SK-N-SH (cell line): ENCODE data around the gene SF3A2. TPM values are rescaled to one million over a fixed set of nuclear protein-coding genes. Genes with fewer than 3 reads are reported as not detected.

ENCODE experiments used
- CTCF ChIA-PET: fragments of 300-600, 350-600 bp; formaldehyde crosslinking; extraction: SDS; loops from one replicate; lab custom pipeline; 2021; lab: Yijun Ruan, JAX
- POLR2A ChIA-PET: fragments of 350-600 bp; sonication (Branson Sonifier 250); formaldehyde crosslinking; extraction: SDS; loops from one replicate; lab custom pipeline; 2020; ENCODE audit warnings: antibody characterized with exemption, inconsistent platforms; lab: Yijun Ruan, JAX
- DNase-seq: peaks from one replicate; pipeline ENCODE4 v3.0.0; 2012
- H2AFZ ChIP-seq: fragments of 200-600 bp; sonication (generic); 2 replicates; pipeline ENCODE4 v1.8.1; 2016; ENCODE audit warnings: antibody characterized with exemption, mild to moderate bottlenecking, low read depth
- H3F3A ChIP-seq: fragments of 200-600 bp; sonication (generic); replicated peaks from 2 replicates; pipeline ENCODE3; 2016; ENCODE audit warnings: antibody characterized with exemption, mild to moderate bottlenecking; ENCODE audit not compliant: insufficient read depth
- H3K27ac ChIP-seq, 2 experiments: fragments of 200-500 bp in 1 of 2; fragments of 200-600 bp in 1 of 2; sonication (Bioruptor generic) in 1 of 2; sonication (generic), shearing (Covaris generic) in 1 of 2; 2 replicates each; pipeline versions ENCODE4 v1.5.1 to v1.6.1; 2014 to 2016; ENCODE audit warnings: low read depth in 2 of 2, inconsistent platforms in 1 of 2, low read length in 1 of 2, mild to moderate bottlenecking in 1 of 2, mixed read lengths in 1 of 2
- H3K27me3 ChIP-seq: fragments of 200-600 bp; sonication (generic), shearing (Covaris generic); 2 replicates; pipeline ENCODE4 v1.6.1; 2016; ENCODE audit warnings: mixed run types; ENCODE audit not compliant: insufficient read depth
- H3K36me3 ChIP-seq, 2 experiments: fragments of 200-500 bp in 1 of 2; fragments of 200-600 bp in 1 of 2; sonication (Bioruptor generic) in 1 of 2; sonication (generic) in 1 of 2; replicated peaks in 1 of 2; 2 replicates each; pipeline versions ENCODE3 to v1.5.1; 2014 to 2016; ENCODE audit warnings: low read length in 1 of 2, mild to moderate bottlenecking in 1 of 2; ENCODE audit not compliant: insufficient read depth in 2 of 2, control insufficient read depth in 1 of 2
- H3K4me1 ChIP-seq, 2 experiments: fragments of 200-500 bp in 1 of 2; fragments of 200-600 bp in 1 of 2; sonication (Bioruptor generic) in 1 of 2; sonication (generic), shearing (Covaris generic) in 1 of 2; 2 replicates each; pipeline versions ENCODE4 v1.5.1 to v1.6.1; 2014 to 2016; ENCODE audit warnings: low read depth in 1 of 2, low read length in 1 of 2, mixed run types in 1 of 2; ENCODE audit not compliant: insufficient read depth in 2 of 2, control insufficient read depth in 1 of 2
- H3K4me2 ChIP-seq: fragments of 200-600 bp; sonication (generic), shearing (Covaris generic); 2 replicates; pipeline ENCODE4 v1.6.1; 2017; ENCODE audit warnings: mixed run types
- H3K4me3 ChIP-seq, 2 experiments: fragments of 200-500 bp in 1 of 2; fragments of 200-600 bp in 1 of 2; sonication (Bioruptor generic) in 1 of 2; sonication (generic), shearing (Covaris generic) in 1 of 2; 2 replicates each; pipeline versions ENCODE4 v1.5.1 to v1.8.1; 2014 to 2016; ENCODE audit warnings: low read depth in 2 of 2, inconsistent platforms in 1 of 2, low read length in 1 of 2, mild to moderate bottlenecking in 1 of 2, mixed read lengths in 1 of 2, moderate library complexity in 1 of 2
- H3K79me2 ChIP-seq: fragments of 200-600 bp; sonication (generic); 2 replicates; pipeline ENCODE4 v1.8.1; 2017; ENCODE audit warnings: mild to moderate bottlenecking; ENCODE audit not compliant: insufficient read depth
- H3K9ac ChIP-seq: fragments of 200-600 bp; sonication (generic); 2 replicates; pipeline ENCODE4 v1.6.1; 2017; ENCODE audit warnings: mixed run types
- H3K9me2 ChIP-seq: fragments of 200-600 bp; sonication (generic); 2 replicates; pipeline ENCODE4 v1.6.1; 2017; ENCODE audit warnings: mixed run types
- H3K9me3 ChIP-seq: fragments of 200-600 bp; sonication (generic); 2 replicates; pipeline ENCODE4 v1.6.1; 2017; ENCODE audit warnings: mixed run types, mild to moderate bottlenecking, moderate library complexity
- H4K20me1 ChIP-seq: fragments of 200-600 bp; sonication (generic); 2 replicates; pipeline ENCODE4 v1.6.1; 2017; ENCODE audit warnings: mild to moderate bottlenecking, mixed run types; ENCODE audit not compliant: insufficient read depth
- CHD2 ChIP-seq: fragments of 150-350 bp; IDR thresholded peaks from 2 replicates; pipeline ENCODE4 v1.6.1; 2018; ENCODE audit warnings: low read length; ENCODE audit not compliant: partially characterized antibody
- GATA2 ChIP-seq: sonication (generic); formaldehyde crosslinking; IDR thresholded peaks from 2 replicates; pipeline ENCODE4 v1.5.0; 2020; ENCODE audit warnings: mild to moderate bottlenecking, missing genetic modification reagents
- JUND ChIP-seq: IDR thresholded peaks from 2 replicates; pipeline ENCODE4 v1.4.0; 2012
- NFIC ChIP-seq: IDR thresholded peaks from 2 replicates; pipeline ENCODE4 v1.4.0; 2012; ENCODE audit warnings: borderline replicate concordance
- NRF1 ChIP-seq: IDR thresholded peaks from 2 replicates; pipeline ENCODE4 v1.6.1; 2012; ENCODE audit warnings: low read depth, mild to moderate bottlenecking, low read length
- POLR2AphosphoS5 ChIP-seq: IDR thresholded peaks from 2 replicates; pipeline ENCODE4 v1.6.1; 2012; ENCODE audit warnings: low read depth, low read length
- REST ChIP-seq: IDR thresholded peaks from 2 replicates; pipeline ENCODE4 v1.6.1; 2012; ENCODE audit warnings: mild to moderate bottlenecking, low read depth, low read length, moderate library complexity
- RFX5 ChIP-seq: IDR thresholded peaks from 2 replicates; pipeline ENCODE4 v1.6.1; 2012; ENCODE audit warnings: mild to moderate bottlenecking, improper control_type of control experiment, low read length
- RXRA ChIP-seq: IDR thresholded peaks from 2 replicates; pipeline ENCODE4 v1.4.0; 2012; ENCODE audit warnings: low read depth, mild to moderate bottlenecking, borderline replicate concordance
- SIN3A ChIP-seq: IDR thresholded peaks from 2 replicates; pipeline ENCODE4 v1.6.1; 2012; ENCODE audit warnings: low read depth, mild to moderate bottlenecking, low read length, moderate library complexity, borderline replicate concordance
- TAF1 ChIP-seq: IDR thresholded peaks from 2 replicates; pipeline ENCODE4 v1.6.1; 2012; ENCODE audit warnings: low read depth, mild to moderate bottlenecking, low read length, moderate library complexity, borderline replicate concordance
- TCF12 ChIP-seq: IDR thresholded peaks from 2 replicates; pipeline ENCODE4 v1.4.0; 2012
- WGBS: methylation state at CpG from one replicate; pipeline ENCODE4 v1.1.6; 2017; ENCODE audit warnings: low lambda C conversion rate; 5-methylcytosine and 5-hydroxymethylcytosine counted together
- polyA plus RNA-seq, 3 experiments: library from polyadenylated mRNA; depleted of rRNA; stranded (reverse); fragments of >200 nt; gene quantifications; 2 replicates each; pipeline ENCODE4 v1.2.3, GENCODE V29; 2012

SF3A2 gene
- polyA plus RNA-seq, 1 of the 3 experiments (the other 2 are of a cell fraction), result 55.8 TPM

DNA sequence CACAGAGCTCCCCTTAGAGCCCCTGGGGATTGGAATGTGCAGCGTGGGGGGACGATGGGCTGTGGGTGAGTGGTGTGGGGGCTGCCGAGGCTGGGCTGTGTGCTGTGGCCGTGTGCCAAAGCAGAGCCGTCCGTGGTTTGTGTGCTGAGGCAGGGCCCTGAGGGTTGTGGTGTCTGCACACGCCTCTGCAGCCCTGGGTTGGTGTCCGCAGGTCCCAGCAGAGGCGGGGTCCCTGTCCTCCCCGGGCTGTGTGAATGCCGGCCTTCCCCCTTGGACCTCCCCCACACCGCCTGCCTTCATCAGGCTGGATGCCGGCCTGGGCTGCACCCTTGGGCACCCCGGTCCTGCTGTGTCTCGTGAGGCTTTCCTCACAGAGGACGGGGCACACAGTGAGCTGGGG lies 46.7 kb upstream of the SF3A2 start (continued):
- TF ChIP-seq REST (no peak), RXRA (no peak), TCF12 (no peak)

DNA sequence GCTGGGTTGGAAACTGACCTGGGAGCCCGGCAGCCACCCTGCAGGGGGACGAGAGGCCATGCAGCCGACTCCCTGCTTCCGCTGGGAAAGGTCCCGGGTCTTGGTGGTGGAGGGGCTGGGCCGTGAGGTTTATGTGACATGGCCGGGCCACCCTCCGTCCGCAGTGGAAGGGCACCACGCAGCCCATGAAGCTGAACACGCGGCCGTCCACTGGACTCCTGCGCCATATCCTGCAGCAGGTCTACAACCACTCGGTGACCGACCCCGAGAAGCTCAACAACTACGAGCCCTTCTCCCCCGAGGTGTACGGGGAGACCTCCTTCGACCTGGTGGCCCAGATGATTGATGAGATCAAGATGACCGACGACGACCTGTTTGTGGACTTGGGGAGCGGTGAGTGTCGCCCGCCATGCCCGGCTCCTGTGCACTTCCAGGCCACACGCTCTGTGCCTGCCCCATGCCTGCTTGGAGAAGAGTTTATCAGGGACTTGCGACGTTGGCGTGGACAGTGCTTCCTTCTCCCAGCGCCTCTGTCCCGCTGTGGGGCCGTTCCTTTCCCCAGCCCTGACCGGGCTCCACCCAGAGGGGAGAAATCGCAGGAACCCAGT lies 45.7 kb upstream of the SF3A2 start:
- no peaks in the 10 kb centered on the region for H3K27me3 ChIP-seq
- H3K27ac ChIP-seq, result no peak overlapping the region
- 97% methylated on average over 13 of the region's 37 CpGs for WGBS
- DNase-seq, result no peak
- H3K79me2 ChIP-seq, result peaks cover 46% of the 10 kb centered on the region
- no peak overlapping the region for H3K9ac ChIP-seq
- ChIA-PET POLR2A (no interaction called here), CTCF (no interaction called here)
- peaks cover 25% of the 10 kb centered on the region for H4K20me1 ChIP-seq
- TF ChIP-seq RFX5 (no peak), POLR2AphosphoS5 (no peak), NFIC (no peak), GATA2 (CRISPR knock-in tag) (no peak), CHD2 (no peak), TAF1 (no peak), NRF1 (no peak), RXRA (no peak), JUND (no peak), TCF12 (no peak), REST (no peak), SIN3A (no peak)
- H2AFZ ChIP-seq, result no peak overlapping the region
- H3K9me3 ChIP-seq, result no peaks in the 10 kb centered on the region
- peaks cover under 1% of the 10 kb centered on the region for H3F3A ChIP-seq
- no peaks in the 10 kb centered on the region for H3K4me1 ChIP-seq
- no peaks in the 10 kb centered on the region for H3K9me2 ChIP-seq
- no peak overlapping the region for H3K4me2 ChIP-seq
- no peak overlapping the region for H3K4me3 ChIP-seq
- H3K36me3 ChIP-seq, result peaks cover 0 to 45% of the 10 kb centered on the region in 2 experiments
